22Rv1 (cell line): Measurements from ENCODE around the gene VAMP3.

Experiments
- ZFX ChIP-seq: fragments of 450-650 bp; IDR thresholded peaks from 2 replicates; pipeline ENCODE4 v1.6.1; 2017; ENCODE audit warnings: antibody characterized with exemption, borderline replicate concordance
- TF ChIP-seq, protein P1 (sequence below): fragments of 450-650 bp; IDR thresholded peaks from 2 replicates; pipeline ENCODE4 v1.5.1; 2017; ENCODE audit warnings: mild to moderate bottlenecking

DNA sequence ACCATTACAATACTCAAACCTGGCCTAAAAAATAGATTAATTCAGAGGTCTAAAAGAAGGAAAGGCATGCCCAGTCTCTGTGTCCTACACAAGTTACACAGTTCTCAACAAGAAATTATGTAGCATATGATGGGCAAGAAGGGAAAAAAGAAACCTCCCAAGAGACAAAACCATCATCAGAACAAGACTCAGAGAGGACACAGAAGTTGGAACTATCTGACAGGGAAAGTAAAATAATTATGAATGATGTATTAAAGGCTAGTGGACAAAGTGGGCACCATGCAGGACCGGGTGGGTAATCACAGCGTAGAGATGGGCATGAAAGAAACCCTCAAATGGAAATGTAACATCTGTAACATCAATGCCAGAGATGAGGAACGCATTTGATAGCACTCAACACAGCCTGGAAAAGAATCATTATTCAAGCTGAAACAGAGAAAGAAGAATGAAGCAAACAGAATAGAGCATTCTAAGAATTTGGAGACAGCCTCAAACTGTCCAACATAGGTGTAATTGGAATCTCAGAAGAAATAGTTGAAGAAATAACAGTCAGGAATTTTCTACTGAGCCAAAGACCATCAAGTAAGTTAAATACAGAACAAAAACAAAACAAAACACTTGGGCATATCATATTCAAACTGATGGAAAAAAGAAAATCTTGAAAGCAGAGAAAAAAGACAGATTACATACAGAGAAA lies 42.7 kb downstream of the VAMP3 start:
- TF ChIP-seq, protein P1, sequence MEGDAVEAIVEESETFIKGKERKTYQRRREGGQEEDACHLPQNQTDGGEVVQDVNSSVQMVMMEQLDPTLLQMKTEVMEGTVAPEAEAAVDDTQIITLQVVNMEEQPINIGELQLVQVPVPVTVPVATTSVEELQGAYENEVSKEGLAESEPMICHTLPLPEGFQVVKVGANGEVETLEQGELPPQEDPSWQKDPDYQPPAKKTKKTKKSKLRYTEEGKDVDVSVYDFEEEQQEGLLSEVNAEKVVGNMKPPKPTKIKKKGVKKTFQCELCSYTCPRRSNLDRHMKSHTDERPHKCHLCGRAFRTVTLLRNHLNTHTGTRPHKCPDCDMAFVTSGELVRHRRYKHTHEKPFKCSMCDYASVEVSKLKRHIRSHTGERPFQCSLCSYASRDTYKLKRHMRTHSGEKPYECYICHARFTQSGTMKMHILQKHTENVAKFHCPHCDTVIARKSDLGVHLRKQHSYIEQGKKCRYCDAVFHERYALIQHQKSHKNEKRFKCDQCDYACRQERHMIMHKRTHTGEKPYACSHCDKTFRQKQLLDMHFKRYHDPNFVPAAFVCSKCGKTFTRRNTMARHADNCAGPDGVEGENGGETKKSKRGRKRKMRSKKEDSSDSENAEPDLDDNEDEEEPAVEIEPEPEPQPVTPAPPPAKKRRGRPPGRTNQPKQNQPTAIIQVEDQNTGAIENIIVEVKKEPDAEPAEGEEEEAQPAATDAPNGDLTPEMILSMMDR = no peak
- TF ChIP-seq ZFX = no peak
